ENCODE measurements around the gene MEIS1. TPM values are rescaled to one million over a fixed set of nuclear protein-coding genes. Genes with fewer than 3 reads are reported as not detected.

The MEIS1 gene
- total RNA-seq, 6 experiments from 2014 or later, result 3.1 to 8.8 (median 4.2) TPM

GRCh38 chr2:66579186-66580126 lies 144.5 kb downstream of the MEIS1 start:
- TF ChIP-seq, protein P1, sequence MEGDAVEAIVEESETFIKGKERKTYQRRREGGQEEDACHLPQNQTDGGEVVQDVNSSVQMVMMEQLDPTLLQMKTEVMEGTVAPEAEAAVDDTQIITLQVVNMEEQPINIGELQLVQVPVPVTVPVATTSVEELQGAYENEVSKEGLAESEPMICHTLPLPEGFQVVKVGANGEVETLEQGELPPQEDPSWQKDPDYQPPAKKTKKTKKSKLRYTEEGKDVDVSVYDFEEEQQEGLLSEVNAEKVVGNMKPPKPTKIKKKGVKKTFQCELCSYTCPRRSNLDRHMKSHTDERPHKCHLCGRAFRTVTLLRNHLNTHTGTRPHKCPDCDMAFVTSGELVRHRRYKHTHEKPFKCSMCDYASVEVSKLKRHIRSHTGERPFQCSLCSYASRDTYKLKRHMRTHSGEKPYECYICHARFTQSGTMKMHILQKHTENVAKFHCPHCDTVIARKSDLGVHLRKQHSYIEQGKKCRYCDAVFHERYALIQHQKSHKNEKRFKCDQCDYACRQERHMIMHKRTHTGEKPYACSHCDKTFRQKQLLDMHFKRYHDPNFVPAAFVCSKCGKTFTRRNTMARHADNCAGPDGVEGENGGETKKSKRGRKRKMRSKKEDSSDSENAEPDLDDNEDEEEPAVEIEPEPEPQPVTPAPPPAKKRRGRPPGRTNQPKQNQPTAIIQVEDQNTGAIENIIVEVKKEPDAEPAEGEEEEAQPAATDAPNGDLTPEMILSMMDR (IDR thresholded peaks at IDR 0.05), result no peak
- no peak for TF ChIP-seq POLR2A (IDR thresholded peaks at IDR 0.05)
- WGBS (ENCODE audit: insufficient coverage, low coverage, low lambda C conversion rate, missing lambda C conversion rate), result 15% methylated on average over 7 of the region's 10 CpGs
- peaks cover 18 to 65% of the 10 kb centered on the region in 2 donors for H3K27me3 ChIP-seq
- DNase-seq, result no peak
- ATAC-seq, result no peak
- H3K4me1 ChIP-seq, result peaks cover 0 to 24% (median 9%) of the 10 kb centered on the region in 4 donors
- H3K9me3 ChIP-seq, result no peaks in the 10 kb centered on the region
- H3K27ac ChIP-seq, result no peak overlapping the region
- intact Hi-C loops (cut with DNase I), result loop anchor here in 1 of 2 donors (5.0 kb wide), 1 partner anchor 147 kb away; no protein-coding TSS in a partner anchor
- H3K4me3 ChIP-seq, result no peak overlapping the region
- no peaks in the 10 kb centered on the region for H3K36me3 ChIP-seq

GRCh38 chr2:66580166-66581049 lies 145.5 kb downstream of the MEIS1 start:
- intact Hi-C loops (cut with DNase I), result no loop called here

GRCh38 chr2:66581339-66582103 lies 146.6 kb downstream of the MEIS1 start:
- H3K4me1 ChIP-seq, result peaks cover 0 to 12% (median 5%) of the 10 kb centered on the region in 4 donors
- WGBS (ENCODE audit: insufficient coverage, low coverage, low lambda C conversion rate, missing lambda C conversion rate), result 8% methylated on average over 29 of the region's 57 CpGs
- no peak for TF ChIP-seq POLR2A (IDR thresholded peaks at IDR 0.05)
- DNase-seq (no peak), ATAC-seq (peak in 1 of 4 donors; percentile 15)
- no peaks in the 10 kb centered on the region for H3K9me3 ChIP-seq
- peak overlapping the region in 1 of 3 donors; percentile 3 for H3K27ac ChIP-seq
- peaks cover 18 to 59% of the 10 kb centered on the region in 2 donors for H3K27me3 ChIP-seq
- no peaks in the 10 kb centered on the region for H3K36me3 ChIP-seq
- no peak overlapping the region for H3K4me3 ChIP-seq
- intact Hi-C loops (cut with DNase I), result no loop called here

More at GRCh38 chr2:66580166-66581049, 145.5 kb downstream of the MEIS1 start:
- Histone ChIP-seq H3K4me3 (no peak overlapping the region), H3K36me3 (no peaks in the 10 kb centered on the region), H3K27me3 (peaks cover 18 to 65% of the 10 kb centered on the region in 2 donors), H3K9me3 (no peaks in the 10 kb centered on the region), H3K4me1 (peaks cover 0 to 23% (median 9%) of the 10 kb centered on the region in 4 donors), H3K27ac (no peak overlapping the region)
- no peak for DNase-seq
- TF ChIP-seq, protein P1 (IDR thresholded peaks at IDR 0.05), result no peak
- TF ChIP-seq POLR2A (IDR thresholded peaks at IDR 0.05), result no peak
- 18% methylated on average over 10 of the region's 10 CpGs for WGBS (ENCODE audit: insufficient coverage, low coverage, low lambda C conversion rate, missing lambda C conversion rate)
- ATAC-seq, result no peak

DNA sequence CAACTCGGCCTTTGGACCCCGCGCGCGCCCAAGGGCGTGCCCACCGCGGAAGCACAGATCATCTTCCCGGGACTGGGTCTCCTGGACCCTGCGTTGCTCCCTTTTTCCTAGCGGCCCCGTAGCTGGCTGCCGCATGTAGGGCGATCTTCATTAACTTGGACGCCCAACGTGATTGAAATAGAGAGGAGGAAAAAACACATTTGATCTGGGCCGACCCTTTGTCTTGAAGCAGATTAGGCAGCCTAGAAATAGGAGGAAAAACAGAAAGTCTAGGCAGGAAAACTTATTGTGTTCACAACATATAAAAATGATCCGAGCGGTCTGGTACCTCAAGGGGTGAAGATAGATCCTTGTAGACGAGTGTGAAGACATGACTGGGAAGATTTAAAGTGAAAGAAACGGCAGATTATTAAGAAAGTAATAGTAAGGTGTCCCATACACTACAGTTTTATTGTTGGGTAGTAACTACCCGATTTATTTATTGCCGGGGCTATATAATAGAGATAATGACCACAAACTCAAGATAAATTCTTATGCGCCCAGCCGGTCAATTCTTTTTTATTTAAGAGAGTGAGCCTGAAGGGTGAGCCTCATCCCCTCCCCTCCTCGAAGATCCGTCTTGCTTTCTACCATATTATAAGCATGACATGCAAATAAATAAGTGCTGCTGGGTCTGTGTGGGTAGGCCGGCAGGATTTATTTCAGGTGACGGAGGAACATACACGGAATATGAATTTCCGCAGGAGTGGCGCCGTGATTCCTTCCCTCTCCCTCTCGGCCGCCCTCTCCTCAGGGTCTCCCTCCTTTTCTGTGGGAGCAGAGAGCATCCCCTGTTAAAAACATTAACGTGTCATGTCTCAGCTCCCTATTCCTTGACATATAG lies 147.4 kb downstream of the MEIS1 start:
- peaks cover 18 to 60% of the 10 kb centered on the region in 2 donors for H3K27me3 ChIP-seq
- TF ChIP-seq POLR2A (IDR thresholded peaks at IDR 0.05), result no peak
- no peak for DNase-seq
- ATAC-seq, result no peak
- H3K36me3 ChIP-seq, result no peaks in the 10 kb centered on the region
- 11% methylated on average over 29 of the region's 36 CpGs for WGBS (ENCODE audit: insufficient coverage, low coverage, low lambda C conversion rate, missing lambda C conversion rate)
- H3K4me1 ChIP-seq, result peaks cover 0 to 3% (median 1%) of the 10 kb centered on the region in 4 donors
- H3K27ac ChIP-seq, result peak overlapping the region in 1 of 3 donors; percentile 3
- H3K4me3 ChIP-seq, result no peak overlapping the region
- intact Hi-C loops (cut with DNase I), result no loop called here
- no peaks in the 10 kb centered on the region for H3K9me3 ChIP-seq
